Inflammatory macrophage (primary cell): ENCODE measurements around the gene ITGB3.

Source experiments
- DNase-seq, 2 donors: peaks; one replicate each; pipeline ENCODE4 v3.0.0-alpha.2; 2020 to 2022

ITGB3 gene

GRCh38 chr17:47301161-47301560 lies 47.5 kb downstream of the ITGB3 start:
- no peak for DNase-seq

DNA sequence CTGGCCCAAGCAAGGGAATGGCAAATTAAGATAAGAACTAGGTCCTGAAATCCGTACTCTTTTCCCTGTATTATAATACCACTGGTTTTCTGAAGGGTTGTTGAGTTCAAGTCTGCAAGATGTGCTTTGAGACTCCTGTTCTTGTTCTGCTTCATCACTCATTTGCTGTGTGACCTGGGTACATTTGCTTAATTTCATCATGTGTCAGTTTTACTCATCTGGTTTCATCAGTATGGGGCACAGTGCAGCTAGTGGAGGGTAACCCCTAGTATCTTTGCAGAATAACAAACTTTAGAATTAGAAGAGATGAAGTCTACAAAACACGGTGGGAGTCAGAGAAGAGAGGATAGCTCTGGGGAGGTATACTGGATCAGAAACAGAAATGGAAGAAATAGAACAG lies 48.2 kb downstream of the ITGB3 start:
- DNase-seq: no peak

- DNase-seq: no peak
Measured at GRCh38 chr17:47304186-47304585, 50.6 kb downstream of the ITGB3 start.

GRCh38 chr17:47305302-47305923 lies 51.8 kb downstream of the ITGB3 start:
- DNase-seq: no peak

DNA sequence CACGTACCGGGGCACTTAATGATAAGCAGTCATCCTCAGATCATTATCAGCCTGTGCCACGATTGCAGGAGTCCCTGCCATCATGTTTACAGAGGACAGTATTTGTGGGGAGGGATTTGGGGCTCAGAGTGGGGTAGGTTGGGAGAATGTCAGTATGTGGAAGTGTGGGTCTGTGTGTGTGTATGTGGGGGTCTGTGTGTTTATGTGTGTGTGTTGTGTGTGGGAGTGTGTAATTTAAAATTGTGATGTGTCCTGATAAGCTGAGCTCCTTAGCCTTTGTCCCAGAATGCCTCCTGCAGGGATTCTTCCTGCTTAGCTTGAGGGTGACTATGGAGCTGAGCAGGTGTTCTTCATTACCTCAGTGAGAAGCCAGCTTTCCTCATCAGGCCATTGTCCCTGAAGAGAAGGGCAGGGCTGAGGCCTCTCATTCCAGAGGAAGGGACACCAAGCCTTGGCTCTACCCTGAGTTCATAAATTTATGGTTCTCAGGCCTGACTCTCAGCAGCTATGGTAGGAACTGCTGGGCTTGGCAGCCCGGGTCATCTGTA lies 56.6 kb downstream of the ITGB3 start:
- no peak for DNase-seq

DNA sequence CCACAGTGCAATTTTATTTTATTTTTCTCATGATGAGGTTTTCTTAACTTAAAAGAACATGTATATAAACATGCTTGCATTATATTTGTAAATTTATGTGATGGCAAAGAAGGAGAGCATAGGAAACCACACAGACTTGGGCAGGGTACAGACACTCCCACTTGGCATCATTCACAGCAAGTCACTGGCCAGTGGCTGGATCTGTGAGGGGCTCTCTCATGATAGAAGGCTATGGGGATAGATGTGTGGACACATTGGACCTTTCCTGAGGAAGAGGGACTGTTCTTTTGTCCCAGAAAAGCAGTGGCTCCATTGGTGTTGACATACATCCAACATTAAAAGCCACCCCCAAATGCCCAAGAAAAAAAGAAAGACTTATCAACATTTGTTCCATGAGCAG lies 57.8 kb downstream of the ITGB3 start:
- DNase-seq: no peak

GRCh38 chr17:47315451-47316266 lies 62.0 kb downstream of the ITGB3 start:
- DNase-seq: peak; percentile 70 to 79

- no peak for DNase-seq
Measured at GRCh38 chr17:47316311-47316710, 62.7 kb downstream of the ITGB3 start.

DNA sequence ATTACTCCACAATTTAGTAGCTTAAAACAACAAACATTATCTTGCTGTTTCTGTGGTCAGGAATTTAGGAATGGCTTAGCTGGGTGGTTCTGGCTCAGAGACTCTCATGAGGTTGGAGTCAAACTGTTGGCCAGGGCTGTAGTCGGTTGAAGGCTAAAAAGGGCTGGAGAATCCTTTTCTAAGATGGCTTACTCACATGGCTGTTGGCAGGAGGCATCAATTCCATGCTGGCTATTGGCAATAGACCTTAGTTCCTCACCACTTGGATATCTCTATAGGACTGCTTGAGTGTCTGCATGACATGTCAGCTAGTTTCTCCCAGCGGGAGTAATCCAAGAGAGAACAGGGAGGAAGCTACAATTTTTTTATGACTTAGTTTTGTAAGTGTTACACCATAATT lies 63.5 kb downstream of the ITGB3 start:
- DNase-seq: no peak

GRCh38 chr17:47318197-47318918 lies 64.7 kb downstream of the ITGB3 start:
- DNase-seq: no peak

- no peak for DNase-seq
Measured at GRCh38 chr17:47320879-47321502, 67.4 kb downstream of the ITGB3 start.

DNA sequence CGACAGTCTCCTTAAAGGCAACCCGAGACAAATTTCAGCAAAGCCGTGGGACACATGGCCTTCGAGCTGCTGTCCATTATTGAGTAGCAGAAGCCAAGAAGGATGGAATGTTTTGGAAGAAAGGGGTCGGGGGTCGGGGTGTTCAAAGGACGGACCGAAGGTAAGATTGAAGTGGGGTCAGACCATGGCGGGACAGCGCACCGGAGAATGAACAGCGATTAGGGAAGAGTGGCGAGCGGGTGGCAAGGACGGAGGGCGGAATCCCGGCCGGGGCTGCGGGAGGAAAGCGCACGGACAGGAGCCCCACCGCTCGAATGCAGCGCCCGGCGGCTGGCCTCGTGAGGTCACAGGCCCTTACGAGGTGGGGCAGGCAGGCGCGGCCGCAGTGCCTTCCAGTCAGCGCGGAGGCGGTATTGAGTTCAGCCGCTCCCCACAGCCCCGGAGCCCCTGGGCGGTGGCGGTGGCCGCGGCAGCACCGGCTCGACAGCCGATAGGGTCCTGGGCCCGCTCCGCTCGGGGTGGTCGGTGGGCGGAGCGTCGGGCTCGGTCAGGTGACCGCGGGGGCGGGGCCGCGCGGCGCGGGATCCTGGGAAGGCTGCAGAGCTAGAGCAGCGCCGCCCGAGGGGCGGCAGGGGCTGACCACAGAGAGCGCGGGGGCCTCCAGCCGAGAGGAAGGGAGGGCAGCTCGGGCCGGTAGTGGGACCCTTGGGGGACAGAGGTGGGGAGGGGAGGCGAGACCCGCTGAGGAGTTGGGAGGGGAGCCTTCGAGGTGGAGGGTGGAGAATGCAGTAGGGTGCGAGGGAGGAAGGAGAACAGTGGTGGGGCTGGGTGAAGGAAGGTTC lies 70.0 kb downstream of the ITGB3 start, which contains the start of gene EFCAB13:
Gene EFCAB13, plus strand, starts transcription at position 574 of the 842 bp plus-strand sequence. CDS start 4,399 bp downstream, outside the sequence.
- DNase-seq: peak; percentile 57 to 86

GRCh38 chr17:47324224-47325020 lies 70.8 kb downstream of the ITGB3 start:
- peak; percentile 62 to 73 for DNase-seq

- no peak for DNase-seq
Measured at GRCh38 chr17:47325176-47325575, 71.5 kb downstream of the ITGB3 start.

GRCh38 chr17:47330548-47330947 lies 76.9 kb downstream of the ITGB3 start:
- DNase-seq: no peak

DNA sequence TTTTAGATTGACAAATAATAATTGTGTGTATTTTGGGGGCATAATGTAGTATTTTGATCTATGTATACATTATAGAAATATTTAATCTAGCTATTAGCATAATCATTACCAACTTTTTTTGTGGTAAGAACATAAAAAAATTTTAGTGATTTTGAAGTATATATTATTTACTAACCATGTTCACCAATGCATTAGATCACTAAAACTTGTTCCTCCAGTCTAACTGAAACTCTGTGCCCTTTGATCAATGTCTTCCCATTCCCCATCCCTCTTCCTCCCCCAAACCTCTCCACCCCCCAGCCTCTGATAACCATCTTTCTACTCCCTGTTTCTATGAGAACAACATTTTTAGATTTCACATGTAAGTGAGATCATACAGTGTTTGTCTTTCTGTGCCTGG lies 78.7 kb downstream of the ITGB3 start:
- no peak for DNase-seq

GRCh38 chr17:47335101-47335936 lies 81.7 kb downstream of the ITGB3 start:
- no peak for DNase-seq

DNA sequence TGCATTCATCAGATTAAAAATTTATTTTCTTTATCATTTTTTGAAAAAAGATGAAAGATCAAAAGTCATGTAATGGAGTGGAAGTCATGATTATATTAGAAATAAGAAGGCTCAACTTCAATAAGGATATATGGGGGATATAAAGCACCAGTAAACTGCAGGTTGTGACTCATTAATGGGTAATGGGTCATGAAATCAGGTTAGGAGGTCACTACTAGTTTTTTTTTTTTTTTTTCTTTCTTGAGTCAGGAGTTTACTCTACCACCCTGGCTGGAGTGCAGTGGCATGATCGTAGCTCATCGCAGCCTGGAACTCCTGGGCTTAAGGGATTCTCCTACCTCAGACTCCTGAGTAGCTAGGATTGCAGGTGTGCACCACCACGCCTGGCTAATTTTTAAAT lies 84.4 kb downstream of the ITGB3 start:
- DNase-seq: no peak

DNA sequence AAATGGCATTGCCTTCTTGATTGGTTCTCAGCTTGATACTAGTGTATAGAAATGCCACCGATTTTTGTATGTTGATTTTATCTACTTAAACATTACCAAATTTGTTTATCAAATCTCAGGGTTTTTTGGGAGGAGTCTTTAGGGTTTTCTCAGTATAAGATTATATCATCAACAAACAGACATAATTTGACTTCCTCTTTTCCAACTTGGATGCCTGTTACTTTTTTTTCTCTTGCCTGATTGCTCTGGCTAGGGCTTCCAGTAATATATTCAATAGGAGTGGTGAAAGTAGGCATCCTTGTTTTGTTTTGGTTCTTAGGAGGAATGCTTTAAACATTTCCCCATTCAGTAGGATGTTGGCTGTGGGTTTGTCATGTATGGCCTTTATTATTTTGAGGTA lies 99.2 kb downstream of the ITGB3 start:
- peak in 1 of 2 donors; percentile 9 for DNase-seq

DNA sequence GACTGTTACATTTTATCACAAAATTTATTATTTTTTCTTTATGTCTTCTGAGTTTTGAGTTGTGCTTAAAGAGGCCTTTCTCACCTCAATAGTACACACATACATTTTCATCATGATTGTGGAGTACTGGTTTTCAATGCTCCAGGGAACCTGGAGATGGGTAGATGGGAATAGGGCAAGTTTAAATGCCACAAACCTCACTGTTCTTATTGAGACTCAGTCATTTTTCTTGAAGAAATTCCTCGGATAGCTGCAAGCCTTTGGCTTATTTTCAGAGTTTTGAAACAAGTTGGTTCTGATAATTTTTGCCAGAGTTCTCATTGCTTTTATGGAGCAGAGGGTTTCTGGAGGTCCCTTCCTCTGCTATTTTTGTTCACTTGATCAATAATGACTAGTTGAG lies 105.0 kb downstream of the ITGB3 start:
- DNase-seq: no peak
